Stimulated activated CD8-positive, alpha-beta memory T cell treated with anti-CD3 and anti-CD28 coated beads, Interleukin-7, amount 100 ng/mL, for 48 hours (primary cell): ENCODE results near the gene MT3.
"Not testable (repeated sequence)": the region's sequence is repeated elsewhere in the genome, so short reads cannot be mapped to it uniquely, and the experiment has no call there.

ENCODE experiments used
- DNase-seq, 2 donors: peaks; one replicate each; pipeline ENCODE4 v3.0.0-alpha.2; 2020; ENCODE audit warnings: low read depth in 1 of 2; ENCODE audit errors: extremely low read depth in 1 of 2

The MT3 gene

DNA sequence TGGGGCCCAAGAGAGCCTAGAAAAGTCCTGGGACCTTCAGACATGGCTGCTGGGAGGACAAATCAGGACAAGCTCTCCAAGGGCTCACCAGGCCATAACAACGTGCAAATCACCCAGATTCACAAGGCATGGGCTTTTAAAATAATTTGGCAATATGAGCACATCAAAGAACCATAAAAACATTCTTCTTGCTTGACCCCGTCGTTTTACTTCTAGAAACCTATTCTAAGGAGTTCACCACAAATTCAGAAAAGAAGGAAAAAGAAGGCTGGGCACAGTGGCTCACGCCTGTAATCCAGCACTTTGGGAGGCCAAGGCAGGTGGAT is 12.1 kb upstream of the MT3 start:
- no peak for DNase-seq

DNA sequence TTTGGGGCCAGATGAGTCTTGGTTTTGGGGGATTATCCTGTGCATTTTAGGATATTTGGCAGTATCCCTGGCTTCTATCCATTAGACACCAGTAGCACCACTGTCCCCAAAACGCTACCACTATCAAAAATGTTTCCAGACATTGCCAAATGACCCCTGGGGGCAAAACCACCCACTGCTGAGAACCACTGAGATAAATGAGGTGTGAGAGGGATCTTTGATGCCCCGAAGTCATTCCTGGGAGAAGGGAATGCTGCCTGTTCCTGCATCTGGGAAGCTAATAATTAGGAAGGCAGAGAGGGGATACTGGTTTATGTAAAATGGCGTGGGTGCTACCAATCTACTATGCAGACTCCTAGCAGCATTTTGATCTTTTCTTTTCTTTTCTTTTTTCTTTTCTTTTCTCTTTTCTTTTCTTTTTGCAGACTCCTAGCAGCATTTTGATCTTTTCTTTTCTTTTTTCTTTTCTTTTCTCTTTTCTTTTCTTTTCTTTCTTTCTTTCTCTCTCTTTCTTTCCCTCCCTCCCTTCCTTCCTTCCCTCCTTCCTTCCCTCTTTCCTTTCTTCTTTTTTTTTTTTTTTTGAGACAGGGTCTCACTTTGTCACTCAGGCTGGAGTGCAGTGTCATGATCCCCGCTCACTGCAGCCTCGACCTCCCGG is 8.8 kb upstream of the MT3 start:
- DNase-seq: no peak

DNA sequence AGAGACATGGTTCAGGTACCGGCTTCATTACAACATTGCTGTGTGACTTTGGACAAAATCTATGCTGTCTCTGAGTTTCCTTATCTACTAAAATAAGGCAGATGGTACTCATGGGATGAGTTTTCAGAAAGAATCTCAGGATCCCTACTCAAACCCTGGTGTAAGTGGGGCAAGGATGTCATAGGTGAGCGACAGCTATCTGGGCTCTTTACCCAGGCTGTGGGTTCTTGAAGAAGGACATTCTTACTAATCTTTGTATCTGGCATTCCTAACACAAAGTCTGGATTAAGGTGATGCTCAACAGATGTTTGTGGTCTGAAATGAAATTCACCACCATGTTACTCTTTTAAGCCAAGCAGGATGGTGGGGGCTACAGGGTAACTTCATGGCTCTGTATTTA is 6.4 kb upstream of the MT3 start:
- not testable (repeated sequence) for DNase-seq

DNA sequence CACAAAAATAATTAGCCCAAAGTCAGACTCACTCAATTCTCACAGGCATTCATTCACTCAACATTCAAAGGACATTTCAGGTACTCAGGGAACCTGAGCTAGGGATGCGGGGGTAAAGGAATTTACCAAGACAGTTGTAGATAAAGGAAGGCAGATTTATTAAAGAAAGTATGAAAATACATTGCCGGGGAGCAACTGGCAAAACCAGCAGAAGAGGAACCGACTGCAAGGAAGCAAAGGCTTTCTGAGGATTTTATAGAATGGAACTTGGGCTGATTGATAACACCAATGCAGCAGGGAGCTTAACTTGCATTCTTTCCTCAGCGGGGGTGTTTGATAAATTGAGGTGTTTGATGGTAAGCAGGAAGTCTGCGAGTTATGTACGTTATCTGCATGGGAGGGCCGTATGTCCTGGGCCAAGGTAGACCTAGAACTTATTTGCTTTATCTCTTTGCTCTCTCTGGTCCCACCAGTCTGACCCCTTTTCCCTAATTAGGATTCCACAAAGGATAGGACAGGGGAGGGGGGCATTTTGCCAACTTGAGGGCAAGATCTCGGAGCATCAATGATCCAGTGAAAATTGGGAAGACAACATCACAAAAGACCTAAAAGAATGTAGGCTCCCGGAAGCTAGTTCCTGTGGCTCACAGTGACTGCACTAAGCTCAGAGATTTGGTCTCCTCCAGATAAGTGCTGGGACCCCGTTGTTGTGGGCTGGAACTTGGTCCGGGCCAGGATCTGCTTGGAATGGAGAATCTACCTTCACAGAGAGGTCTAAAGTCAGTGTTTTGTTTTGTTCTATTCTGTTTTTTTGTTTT is 5.8 kb upstream of the MT3 start:
- no peak for DNase-seq

DNA sequence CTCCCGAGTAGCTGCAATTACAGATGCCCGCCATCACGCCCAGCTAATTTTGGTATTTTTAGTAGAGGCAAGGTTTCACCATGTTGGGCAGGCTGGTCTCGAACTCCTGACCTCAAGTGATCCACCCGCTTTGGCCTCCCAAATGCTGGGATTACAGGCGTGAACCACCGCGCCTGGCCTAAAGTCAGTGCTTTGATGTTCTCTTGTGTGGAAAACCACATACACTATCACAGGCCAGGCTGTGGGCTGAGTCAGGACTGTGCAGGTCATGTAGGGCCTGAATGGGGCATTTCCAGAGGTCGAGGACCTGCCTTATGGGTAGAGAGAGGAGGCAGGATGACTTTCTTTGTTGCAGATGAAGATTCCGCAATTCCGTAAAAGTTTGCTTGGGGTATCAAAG is 5.1 kb upstream of the MT3 start:
- no peak for DNase-seq

DNA sequence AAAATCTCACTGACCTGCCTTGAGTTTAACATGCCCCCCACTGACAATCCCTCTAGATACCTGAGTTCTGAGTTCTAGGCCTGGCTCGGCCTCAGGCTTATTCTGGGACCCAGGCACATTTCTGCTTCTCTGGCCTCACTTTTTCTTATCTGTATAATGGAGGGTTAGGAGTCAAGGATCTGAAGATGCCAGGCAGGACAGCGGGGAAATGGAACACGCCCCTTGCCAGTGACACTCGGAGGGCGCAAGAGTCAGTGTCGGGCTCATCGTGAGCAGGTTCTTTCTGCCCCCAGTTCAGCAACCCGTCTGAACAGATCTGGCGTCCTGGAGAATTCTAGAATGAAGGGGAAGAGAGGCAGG is 567 bp upstream of the MT3 start:
- no peak for DNase-seq

DNA sequence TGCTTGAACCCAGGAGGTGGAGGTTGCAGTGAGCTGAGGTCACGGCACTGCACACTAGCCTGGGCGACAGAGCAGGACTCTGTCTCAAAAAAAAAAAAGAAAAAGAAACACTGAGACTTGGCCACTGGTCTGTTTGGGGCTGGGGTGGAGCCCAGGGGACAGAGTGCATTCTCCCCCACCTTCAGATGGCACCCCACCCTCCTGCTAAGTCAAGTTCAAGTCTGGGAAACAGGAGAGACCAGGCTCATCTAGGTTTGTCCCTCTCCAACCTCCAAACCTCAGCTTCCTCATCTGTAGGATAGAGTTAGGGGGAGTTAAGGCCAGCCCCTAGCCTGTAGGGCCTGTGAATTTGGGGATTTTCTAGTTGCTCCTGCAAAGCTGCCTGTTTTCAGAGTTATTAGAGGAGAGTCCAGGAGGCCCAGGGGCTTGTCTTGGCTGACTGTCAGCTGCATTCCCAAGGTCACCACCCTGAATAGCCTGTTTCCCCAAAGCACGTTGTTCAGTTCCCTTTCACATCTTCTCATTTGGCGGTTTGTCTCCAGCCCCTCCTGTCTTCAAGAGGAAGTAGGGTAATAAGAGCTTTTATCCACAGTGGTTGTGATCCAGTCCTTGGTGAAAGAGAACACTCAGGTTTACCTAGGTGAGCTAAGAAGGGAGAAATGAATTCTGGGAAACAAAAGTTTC is 2.2 kb downstream of the MT3 start:
- DNase-seq: no peak

DNA sequence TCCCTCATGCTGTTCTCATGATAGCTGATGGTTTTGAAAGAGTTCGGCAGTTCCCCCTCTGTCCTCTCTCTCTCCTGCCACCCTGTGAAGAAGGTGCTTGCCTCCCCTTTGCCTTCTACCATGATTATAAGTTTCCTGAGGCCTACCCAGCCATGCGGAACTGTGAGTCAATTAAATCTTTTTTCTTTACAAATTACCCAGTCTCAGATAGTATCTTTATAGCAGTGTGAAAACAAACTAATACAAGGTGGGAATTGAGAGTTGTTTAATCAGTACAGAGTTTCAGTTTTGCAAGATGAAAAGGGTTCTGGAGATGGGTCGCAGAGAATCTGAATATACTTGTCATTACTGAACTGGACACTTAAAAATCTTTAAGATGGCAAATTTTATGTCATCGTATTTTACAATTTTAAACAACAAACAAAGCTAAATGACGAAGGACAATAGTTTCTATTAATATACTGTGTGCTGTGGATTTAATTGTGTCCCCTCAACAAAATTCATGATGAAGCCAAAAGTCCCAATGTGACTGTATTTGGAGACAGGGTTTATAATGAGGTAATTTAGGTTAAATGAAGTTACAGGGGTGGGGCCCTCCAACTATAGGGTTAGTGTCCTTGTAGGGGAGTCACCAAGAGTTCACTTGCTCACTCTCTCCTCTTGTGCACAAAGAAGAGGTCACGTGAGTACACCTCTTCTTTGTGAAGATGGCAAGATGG is 4.4 kb downstream of the MT3 start:
- DNase-seq: no peak

DNA sequence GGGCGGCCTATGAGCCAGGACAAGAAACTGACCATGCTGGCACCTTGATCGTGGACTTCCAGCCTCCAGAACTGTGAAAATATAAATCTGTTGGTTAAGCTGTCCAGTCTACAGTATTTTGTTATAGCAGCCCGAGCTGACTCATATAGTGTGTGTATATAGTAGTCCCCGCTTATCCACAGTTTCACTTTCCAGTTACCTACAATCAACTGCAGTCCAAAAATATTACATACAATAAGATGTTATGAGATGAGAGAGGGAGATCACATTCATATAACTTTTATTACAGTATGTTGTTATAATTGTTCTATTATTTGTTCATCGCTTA is 4.9 kb downstream of the MT3 start:
- DNase-seq: no peak

DNA sequence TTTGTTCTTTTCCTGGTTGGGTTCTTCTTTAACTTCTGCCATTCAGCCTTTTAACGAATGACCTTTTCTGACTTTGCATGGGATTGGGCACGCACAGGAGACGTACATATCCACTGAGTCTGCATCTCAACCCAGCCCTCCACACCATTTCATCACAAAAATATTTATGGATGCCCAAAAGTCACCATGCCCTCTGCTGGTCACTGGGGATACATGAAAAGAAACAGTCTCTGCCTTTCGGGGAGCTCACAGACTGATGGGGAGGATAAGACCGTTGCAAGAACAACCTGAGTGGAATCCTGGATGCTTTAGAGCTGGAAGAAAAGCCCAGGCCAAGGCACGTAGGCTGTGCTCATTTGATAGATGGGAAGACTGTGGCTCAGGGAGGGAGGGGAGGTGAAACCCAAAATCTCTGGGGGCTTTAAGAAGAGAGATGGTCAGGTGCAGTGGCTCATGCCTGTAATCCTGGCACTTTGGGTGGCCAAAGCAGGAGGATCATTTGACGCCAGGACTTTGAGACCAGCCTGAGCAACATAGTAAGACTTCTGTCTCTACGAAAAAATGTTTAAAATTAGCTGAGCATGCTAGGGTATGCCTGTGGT is 11.2 kb downstream of the MT3 start:
- no peak for DNase-seq

DNA sequence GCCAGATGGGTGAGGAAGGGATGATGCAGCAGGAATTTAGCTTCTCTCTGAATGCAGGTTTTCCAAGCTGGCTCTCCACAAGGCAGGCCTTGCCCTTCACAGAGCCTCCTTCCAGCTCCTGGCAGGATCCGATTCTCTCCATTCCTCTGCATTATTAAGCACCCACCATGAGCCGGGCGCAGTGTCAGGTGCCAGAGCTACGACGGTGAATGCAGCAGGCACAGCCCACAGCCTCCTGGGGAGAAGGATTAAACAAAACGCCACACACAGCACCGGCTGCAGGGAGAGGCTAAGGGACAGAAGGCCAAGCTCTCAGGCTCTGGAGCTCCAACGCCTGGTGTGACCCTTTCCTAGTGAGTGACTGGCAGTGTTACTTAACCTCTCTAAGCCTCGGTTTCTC is 12.0 kb downstream of the MT3 start:
- no peak for DNase-seq

DNA sequence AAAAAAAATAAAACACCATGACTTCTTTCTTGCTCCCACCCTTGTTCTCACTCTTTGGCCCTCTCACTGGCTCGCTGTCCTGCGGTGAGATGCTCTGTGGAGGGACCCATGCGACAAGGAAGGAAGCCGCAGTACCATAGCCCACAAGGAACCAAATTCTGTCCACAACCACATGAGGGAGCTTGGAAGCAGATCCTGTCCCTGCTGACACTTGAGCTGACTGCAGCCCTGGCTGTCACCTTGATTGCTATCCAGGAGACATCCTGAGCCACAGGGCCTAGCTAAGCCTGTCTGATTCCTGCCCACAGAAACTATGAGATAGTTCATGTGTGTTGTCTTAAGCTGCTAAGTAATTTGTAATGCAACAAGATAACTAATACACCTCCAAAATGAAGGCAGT is 14.3 kb downstream of the MT3 start:
- no peak for DNase-seq

DNA sequence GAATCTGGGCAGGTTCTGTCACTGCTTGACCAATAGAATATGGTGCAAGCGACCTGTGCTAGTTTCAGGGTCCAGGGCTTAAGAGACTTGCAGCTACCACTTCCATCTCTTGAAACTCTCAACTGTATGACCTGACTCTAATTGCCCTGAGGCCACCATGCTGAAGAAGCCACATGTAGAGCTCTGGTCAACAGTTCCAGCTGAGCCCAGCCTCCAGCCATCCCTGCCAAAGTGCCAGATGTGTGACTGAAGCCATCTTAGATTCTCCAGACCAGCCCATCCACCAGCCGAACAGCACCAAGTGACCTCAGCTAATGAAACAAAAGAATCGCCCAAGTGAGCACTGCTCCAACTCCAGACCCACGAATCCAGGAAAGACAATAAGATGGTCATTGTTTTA is 15.6 kb downstream of the MT3 start:
- DNase-seq: no peak

DNA sequence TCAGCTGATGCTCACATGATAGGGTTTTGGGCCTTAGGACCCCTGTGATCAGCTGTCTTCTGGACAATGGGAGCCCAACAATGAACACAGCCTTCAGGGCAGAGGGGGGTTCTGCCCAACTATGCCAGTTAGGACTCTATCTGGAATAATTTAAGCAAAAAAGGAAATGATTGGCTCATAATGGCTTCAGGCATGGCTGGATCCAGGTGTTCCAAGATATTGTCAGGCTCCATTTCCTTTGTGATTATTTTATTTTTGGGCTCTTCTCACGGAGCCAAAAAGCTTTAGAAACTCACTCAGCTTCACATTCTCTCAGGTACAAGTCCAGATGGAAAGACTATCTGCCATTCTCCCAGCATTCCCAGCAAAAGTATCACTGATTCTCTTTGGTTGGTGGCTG is 16.1 kb downstream of the MT3 start:
- no peak for DNase-seq

DNA sequence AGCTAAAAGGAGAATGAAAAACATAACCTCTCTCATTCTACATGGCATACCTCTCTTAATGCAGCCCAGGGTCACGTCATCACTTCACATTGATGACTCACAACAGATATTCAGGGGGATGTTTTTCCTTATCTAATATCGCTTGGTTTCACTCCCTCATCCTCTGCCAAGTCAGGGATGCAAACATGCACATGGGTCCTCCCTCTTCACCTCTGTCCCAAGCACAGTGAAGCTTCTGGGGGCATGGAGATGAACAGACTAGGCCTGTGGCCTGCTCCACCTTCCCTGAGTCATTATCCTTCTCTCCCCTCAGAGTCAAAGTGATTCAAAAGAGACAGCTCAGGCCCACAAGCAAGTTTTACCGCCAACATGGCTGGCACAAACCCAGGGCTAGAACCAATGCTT is 16.7 kb downstream of the MT3 start:
- no peak for DNase-seq

DNA sequence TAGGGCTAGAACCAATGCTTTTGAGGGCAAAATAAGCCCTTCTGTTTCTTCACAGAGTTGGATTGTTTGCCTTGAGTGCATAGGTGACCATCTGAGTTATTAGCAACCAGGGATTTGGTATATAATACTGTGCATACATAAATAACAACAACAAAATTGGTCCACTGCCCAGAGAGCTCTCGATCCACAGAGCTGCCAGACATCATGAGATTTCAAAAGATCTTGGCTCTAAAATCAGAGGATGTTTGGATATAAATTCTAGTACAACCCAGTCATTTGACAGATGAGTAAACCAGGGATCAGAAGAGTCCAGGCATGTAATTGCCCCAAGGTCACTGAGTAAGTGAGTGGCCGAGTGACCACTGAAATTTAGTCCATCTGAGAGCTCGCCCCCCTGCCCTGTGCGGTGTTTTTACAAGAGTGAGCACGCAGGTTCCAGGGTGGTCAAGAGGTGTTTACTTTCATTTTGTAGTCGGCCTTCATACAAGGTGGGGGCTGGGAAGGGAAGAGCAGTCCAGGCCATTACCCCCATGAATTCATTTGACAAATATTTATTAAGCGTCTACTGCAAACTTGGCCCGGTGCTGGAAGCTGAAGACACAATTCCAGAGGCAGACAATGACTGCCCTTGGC is 17.3 kb downstream of the MT3 start:
- DNase-seq: no peak

DNA sequence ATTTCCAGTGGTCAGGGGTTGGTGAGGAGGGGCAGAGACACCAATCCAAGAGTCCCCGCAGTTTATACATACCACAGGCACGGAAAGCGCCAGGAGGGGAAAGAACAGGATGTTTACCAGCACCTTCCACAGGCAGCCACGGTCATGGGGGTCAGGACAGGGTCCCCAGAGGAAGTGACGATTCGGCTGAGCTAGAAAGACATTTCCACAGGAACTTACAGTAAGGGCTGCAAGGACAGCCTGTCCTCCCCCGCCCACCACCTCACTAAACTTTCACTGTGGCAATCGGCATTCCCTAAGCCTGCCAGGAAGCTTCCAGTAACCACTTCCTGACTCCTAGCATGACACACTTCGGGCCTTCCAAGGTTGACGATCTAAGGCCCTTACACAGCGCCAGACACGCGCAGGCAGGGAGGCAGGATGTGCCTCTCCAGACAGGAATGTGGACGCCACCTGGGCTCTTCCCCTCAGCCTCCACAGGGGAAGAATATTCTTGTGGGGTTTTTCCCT is 17.8 kb downstream of the MT3 start:
- DNase-seq: no peak

DNA sequence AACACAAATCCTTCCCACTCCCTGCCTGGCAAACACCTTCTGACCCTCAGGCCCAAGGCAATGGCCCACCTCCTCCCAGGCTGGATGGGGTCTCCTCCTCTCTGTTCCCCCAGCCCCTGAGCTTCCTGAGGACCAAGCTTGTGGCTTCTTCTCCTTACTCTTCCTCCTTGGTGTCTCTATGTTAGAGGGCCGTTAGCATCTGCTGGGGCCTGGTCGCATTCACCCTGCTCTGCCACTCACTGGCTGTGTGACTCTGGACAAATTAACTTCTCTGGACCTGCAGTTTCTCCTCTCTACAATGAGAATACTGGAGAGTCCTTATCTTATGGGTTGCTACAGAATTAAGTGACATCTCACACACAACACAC is 18.3 kb downstream of the MT3 start:
- no peak for DNase-seq

DNA sequence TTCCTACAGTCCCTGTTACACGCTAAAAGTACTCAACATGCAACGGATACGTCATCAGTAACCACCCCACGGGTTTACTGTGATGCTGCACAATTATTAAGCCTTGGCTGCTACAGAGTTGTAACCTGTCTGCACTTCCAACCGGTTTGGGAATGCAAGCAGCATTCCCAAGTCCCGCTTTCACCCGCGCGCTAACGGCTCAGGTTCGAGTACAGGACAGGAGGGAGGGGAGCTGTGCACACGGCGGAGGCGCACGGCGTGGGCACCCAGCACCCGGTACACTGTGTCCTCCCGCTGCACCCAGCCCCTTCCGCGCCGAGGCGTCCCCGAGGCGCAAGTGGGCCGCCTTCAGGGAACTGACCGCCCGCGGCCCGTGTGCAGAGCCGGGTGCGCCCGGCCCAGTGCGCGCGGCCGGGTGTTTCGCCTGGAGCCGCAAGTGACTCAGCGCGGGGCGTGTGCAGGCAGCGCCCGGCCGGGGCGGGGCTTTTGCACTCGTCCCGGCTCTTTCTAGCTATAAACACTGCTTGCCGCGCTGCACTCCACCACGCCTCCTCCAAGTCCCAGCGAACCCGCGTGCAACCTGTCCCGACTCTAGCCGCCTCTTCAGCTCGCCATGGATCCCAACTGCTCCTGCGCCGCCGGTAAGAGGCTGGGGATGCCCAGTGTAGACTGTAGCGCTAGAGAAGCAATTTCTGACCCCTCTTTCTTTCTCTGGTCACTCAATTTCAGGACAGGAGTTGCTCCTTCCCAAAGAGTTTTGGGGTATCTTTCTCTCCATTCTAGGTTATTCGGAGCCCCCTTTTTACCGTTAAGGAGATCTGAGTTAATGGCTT is 18.9 kb downstream of the MT3 start, which contains the start of gene MT2A:
Gene MT2A, plus strand, starts transcription at position 542 of the 833 bp plus-strand sequence. Its CDS starts 72 bp downstream, at position 614.
- peak; percentile 85 to 91 for DNase-seq
